Neural cell (in vitro differentiated cells): ENCODE data around the gene KEL. TPM values are rescaled to one million over a fixed set of nuclear protein-coding genes. Genes with fewer than 3 reads are reported as not detected.
A peak's percentile ranks its signal among the peaks of the same experiment; 100 is the strongest.

ENCODE experiments used
- H2AFZ ChIP-seq: fragments of 200-600, 300-800 bp; sonication (generic), shearing (Covaris generic); 2 replicates; pipeline ENCODE4 v1.6.0; 2014; ENCODE audit warnings: low read depth, mild to moderate bottlenecking, antibody characterized with exemption, low read length, moderate library complexity
- H3F3A ChIP-seq: fragments of 200-600 bp; shearing (Covaris generic); 2 replicates; pipeline ENCODE4 v1.6.1; 2016; ENCODE audit warnings: mild to moderate bottlenecking, moderate library complexity, mixed read lengths, antibody characterized with exemption, low read length; ENCODE audit not compliant: insufficient read depth, poor library complexity, severe bottlenecking
- H3K27ac ChIP-seq: fragments of 200-600, 300-800 bp; sonication (generic), shearing (Covaris generic); 2 replicates; pipeline ENCODE4 v1.5.1; 2014; ENCODE audit warnings: mild to moderate bottlenecking, low read length, moderate library complexity
- H3K27me3 ChIP-seq: fragments of 300-800, 200-600 bp; sonication (generic), shearing (Covaris generic); 2 replicates; pipeline ENCODE4 v1.6.0; 2014; ENCODE audit warnings: mild to moderate bottlenecking, low read depth, low read length, moderate library complexity; ENCODE audit not compliant: insufficient read depth
- H3K36me3 ChIP-seq: fragments of 300-800, 200-600 bp; sonication (generic), shearing (Covaris generic); 2 replicates; pipeline ENCODE4 v1.5.1; 2014; ENCODE audit warnings: mild to moderate bottlenecking, antibody characterized with exemption, low read length, moderate library complexity; ENCODE audit not compliant: insufficient read depth
- H3K4me2 ChIP-seq: fragments of 300-800, 200-600 bp; sonication (generic), shearing (Covaris generic); 2 replicates; pipeline ENCODE4 v1.6.0; 2014; ENCODE audit warnings: mild to moderate bottlenecking, low read length
- H3K4me3 ChIP-seq: fragments of 300-800, 200-600 bp; sonication (generic), shearing (Covaris generic); 2 replicates; pipeline ENCODE4 v1.5.1; 2014; ENCODE audit warnings: mild to moderate bottlenecking, low read length, moderate library complexity
- H3K79me2 ChIP-seq: fragments of 200-600 bp; shearing (Covaris generic); replicated peaks from 2 replicates; pipeline ENCODE4 v1.6.0; 2014; ENCODE audit warnings: mild to moderate bottlenecking, low read length, moderate library complexity; ENCODE audit not compliant: insufficient read depth
- H3K9ac ChIP-seq: fragments of 300-800, 200-600 bp; sonication (generic), shearing (Covaris generic); 2 replicates; pipeline ENCODE4 v1.6.1; 2016; ENCODE audit warnings: mild to moderate bottlenecking, low read length, mixed read lengths
- H3K9me2 ChIP-seq: fragments of 200-600 bp; shearing (Covaris generic); 2 replicates; pipeline ENCODE4 v1.6.1; 2016; ENCODE audit warnings: mild to moderate bottlenecking, low read length, mixed read lengths; ENCODE audit not compliant: insufficient read depth
- H3K9me3 ChIP-seq: fragments of 200-600, 300-800 bp; sonication (generic), shearing (Covaris generic); 2 replicates; pipeline ENCODE4 v1.6.1; 2016; ENCODE audit warnings: mild to moderate bottlenecking, mixed run types, low read length, moderate library complexity, mixed read lengths
- H4K20me1 ChIP-seq: fragments of 200-600 bp; shearing (Covaris generic); 2 replicates; pipeline ENCODE4 v1.6.1; 2016; ENCODE audit warnings: mild to moderate bottlenecking, mixed run types; ENCODE audit not compliant: insufficient read depth
- EP300 ChIP-seq: fragments of 450-650 bp; conservative IDR thresholded peaks from 2 replicates; pipeline ENCODE4 v1.6.1; 2014; ENCODE audit warnings: antibody characterized with exemption, mild to moderate bottlenecking, moderate library complexity; ENCODE audit not compliant: poor library complexity, severe bottlenecking
- EZH2 ChIP-seq: fragments of 200-600, 300-800 bp; shearing (Covaris generic), sonication (generic); IDR thresholded peaks from 2 replicates; pipeline ENCODE4 v1.6.1; 2014; ENCODE audit warnings: antibody characterized with exemption, low read length, borderline replicate concordance, mild to moderate bottlenecking; ENCODE audit not compliant: insufficient read depth, poor library complexity, severe bottlenecking
- MXI1 ChIP-seq: fragments of 450-650 bp; conservative IDR thresholded peaks from 2 replicates; pipeline ENCODE4 v1.6.1; 2014; ENCODE audit warnings: antibody characterized with exemption, mild to moderate bottlenecking; ENCODE audit not compliant: poor library complexity, severe bottlenecking
- POLR2AphosphoS5 ChIP-seq: IDR thresholded peaks from 2 replicates; pipeline ENCODE4 v1.6.1; 2012
- RAD21 ChIP-seq: fragments of 450-650 bp; conservative IDR thresholded peaks from 2 replicates; pipeline ENCODE4 v1.6.1; 2014; ENCODE audit warnings: antibody characterized with exemption, mild to moderate bottlenecking, moderate library complexity
- SMC3 ChIP-seq: fragments of 450-650 bp; conservative IDR thresholded peaks from 2 replicates; pipeline ENCODE4 v1.6.1; 2014; ENCODE audit warnings: antibody characterized with exemption, mild to moderate bottlenecking, moderate library complexity; ENCODE audit not compliant: poor library complexity
- TAF1 ChIP-seq: IDR thresholded peaks from 2 replicates; pipeline ENCODE4 v1.6.1; 2012; ENCODE audit warnings: low read depth
- polyA plus RNA-seq: library from polyadenylated mRNA; depleted of rRNA; stranded (reverse); fragments of >200 nt; gene quantifications from 2 replicates; pipeline ENCODE4 v1.2.3, GENCODE V29; 2014
- TF ChIP-seq, protein P1 (sequence below): IDR thresholded peaks from 2 replicates; pipeline ENCODE4 v1.6.1; 2012; ENCODE audit warnings: borderline replicate concordance
- TF ChIP-seq, protein P2 (sequence below): fragments of 450-650 bp; IDR thresholded peaks from 2 replicates; pipeline ENCODE4 v1.5.1; 2014; ENCODE audit warnings: antibody characterized with exemption, mild to moderate bottlenecking, moderate library complexity; ENCODE audit not compliant: poor library complexity, severe bottlenecking

The KEL gene
- polyA plus RNA-seq, 1 donor from 2014 or later: 2.2 TPM

GRCh38 chr7:143002898-143003297 lies 40.7 kb upstream of the KEL start:
- Histone ChIP-seq H3K27me3 (no peaks in the 10 kb centered on the region), H3K79me2 (no peaks in the 10 kb centered on the region), H3K4me3 (no peak overlapping the region), H3K36me3 (no peaks in the 10 kb centered on the region), H3K9me3 (no peaks in the 10 kb centered on the region), H3K27ac (no peak overlapping the region), H4K20me1 (no peaks in the 10 kb centered on the region), H2AFZ (no peak overlapping the region), H3K9ac (no peak overlapping the region), H3K9me2 (no peaks in the 10 kb centered on the region), H3F3A (no peaks in the 10 kb centered on the region), H3K4me2 (no peak overlapping the region)
- no peak for TF ChIP-seq POLR2AphosphoS5
- no peak for TF ChIP-seq MXI1
- TF ChIP-seq RAD21: no peak
- TF ChIP-seq EZH2: no peak
- TF ChIP-seq SMC3: no peak
- TF ChIP-seq, protein P1, sequence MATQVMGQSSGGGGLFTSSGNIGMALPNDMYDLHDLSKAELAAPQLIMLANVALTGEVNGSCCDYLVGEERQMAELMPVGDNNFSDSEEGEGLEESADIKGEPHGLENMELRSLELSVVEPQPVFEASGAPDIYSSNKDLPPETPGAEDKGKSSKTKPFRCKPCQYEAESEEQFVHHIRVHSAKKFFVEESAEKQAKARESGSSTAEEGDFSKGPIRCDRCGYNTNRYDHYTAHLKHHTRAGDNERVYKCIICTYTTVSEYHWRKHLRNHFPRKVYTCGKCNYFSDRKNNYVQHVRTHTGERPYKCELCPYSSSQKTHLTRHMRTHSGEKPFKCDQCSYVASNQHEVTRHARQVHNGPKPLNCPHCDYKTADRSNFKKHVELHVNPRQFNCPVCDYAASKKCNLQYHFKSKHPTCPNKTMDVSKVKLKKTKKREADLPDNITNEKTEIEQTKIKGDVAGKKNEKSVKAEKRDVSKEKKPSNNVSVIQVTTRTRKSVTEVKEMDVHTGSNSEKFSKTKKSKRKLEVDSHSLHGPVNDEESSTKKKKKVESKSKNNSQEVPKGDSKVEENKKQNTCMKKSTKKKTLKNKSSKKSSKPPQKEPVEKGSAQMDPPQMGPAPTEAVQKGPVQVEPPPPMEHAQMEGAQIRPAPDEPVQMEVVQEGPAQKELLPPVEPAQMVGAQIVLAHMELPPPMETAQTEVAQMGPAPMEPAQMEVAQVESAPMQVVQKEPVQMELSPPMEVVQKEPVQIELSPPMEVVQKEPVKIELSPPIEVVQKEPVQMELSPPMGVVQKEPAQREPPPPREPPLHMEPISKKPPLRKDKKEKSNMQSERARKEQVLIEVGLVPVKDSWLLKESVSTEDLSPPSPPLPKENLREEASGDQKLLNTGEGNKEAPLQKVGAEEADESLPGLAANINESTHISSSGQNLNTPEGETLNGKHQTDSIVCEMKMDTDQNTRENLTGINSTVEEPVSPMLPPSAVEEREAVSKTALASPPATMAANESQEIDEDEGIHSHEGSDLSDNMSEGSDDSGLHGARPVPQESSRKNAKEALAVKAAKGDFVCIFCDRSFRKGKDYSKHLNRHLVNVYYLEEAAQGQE: no peak
- TF ChIP-seq, protein P2, sequence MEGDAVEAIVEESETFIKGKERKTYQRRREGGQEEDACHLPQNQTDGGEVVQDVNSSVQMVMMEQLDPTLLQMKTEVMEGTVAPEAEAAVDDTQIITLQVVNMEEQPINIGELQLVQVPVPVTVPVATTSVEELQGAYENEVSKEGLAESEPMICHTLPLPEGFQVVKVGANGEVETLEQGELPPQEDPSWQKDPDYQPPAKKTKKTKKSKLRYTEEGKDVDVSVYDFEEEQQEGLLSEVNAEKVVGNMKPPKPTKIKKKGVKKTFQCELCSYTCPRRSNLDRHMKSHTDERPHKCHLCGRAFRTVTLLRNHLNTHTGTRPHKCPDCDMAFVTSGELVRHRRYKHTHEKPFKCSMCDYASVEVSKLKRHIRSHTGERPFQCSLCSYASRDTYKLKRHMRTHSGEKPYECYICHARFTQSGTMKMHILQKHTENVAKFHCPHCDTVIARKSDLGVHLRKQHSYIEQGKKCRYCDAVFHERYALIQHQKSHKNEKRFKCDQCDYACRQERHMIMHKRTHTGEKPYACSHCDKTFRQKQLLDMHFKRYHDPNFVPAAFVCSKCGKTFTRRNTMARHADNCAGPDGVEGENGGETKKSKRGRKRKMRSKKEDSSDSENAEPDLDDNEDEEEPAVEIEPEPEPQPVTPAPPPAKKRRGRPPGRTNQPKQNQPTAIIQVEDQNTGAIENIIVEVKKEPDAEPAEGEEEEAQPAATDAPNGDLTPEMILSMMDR: no peak
- TF ChIP-seq TAF1: no peak
- no peak for TF ChIP-seq EP300

GRCh38 chr7:143002106-143002505 lies 39.9 kb upstream of the KEL start:
- H2AFZ ChIP-seq: no peak overlapping the region

DNA sequence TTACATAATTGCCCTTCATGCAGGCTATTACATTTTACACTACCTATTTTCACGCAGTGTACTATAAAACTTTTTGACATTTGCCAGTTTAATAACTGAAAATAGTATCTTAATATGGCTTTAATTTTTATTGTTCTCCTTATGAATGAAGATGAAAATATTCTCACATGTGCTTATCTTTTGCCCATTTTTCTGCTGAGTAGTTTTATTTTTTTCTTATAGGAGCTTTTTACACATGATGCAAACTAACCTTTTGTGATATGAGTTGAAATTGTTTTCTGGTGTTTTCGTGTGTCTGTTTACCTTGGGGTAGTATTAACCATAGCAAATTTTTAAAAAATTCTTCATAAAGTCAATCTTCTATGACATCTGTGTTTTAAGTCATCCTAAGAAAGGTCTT lies 38.5 kb upstream of the KEL start:
- no peak overlapping the region for H3K4me3 ChIP-seq
- H3K79me2 ChIP-seq: no peaks in the 10 kb centered on the region
- H3K9me3 ChIP-seq: no peaks in the 10 kb centered on the region
- H3F3A ChIP-seq: no peaks in the 10 kb centered on the region
- no peak for TF ChIP-seq RAD21
- no peak for TF ChIP-seq EZH2
- no peak for TF ChIP-seq TAF1
- TF ChIP-seq POLR2AphosphoS5: no peak
- TF ChIP-seq, protein P1: no peak
- TF ChIP-seq SMC3: no peak
- TF ChIP-seq EP300: no peak
- TF ChIP-seq, protein P2: no peak
- no peak for TF ChIP-seq MXI1
- H3K27ac ChIP-seq: no peak overlapping the region
- H3K4me2 ChIP-seq: no peak overlapping the region
- H2AFZ ChIP-seq: no peak overlapping the region
- H3K9me2 ChIP-seq: no peaks in the 10 kb centered on the region
- H3K9ac ChIP-seq: no peak overlapping the region
- no peaks in the 10 kb centered on the region for H4K20me1 ChIP-seq
- H3K27me3 ChIP-seq: no peaks in the 10 kb centered on the region
- H3K36me3 ChIP-seq: no peaks in the 10 kb centered on the region

More at GRCh38 chr7:143002106-143002505, 39.9 kb upstream of the KEL start:
- Histone ChIP-seq H4K20me1 (no peaks in the 10 kb centered on the region), H3K36me3 (no peaks in the 10 kb centered on the region), H3K27me3 (no peaks in the 10 kb centered on the region), H3K9me3 (no peaks in the 10 kb centered on the region), H3K4me3 (no peak overlapping the region), H3K9ac (no peak overlapping the region), H3K9me2 (no peaks in the 10 kb centered on the region), H3K79me2 (no peaks in the 10 kb centered on the region), H3F3A (no peaks in the 10 kb centered on the region), H3K4me2 (no peak overlapping the region), H3K27ac (no peak overlapping the region)
- TF ChIP-seq SMC3: peak; percentile 17
- no peak for TF ChIP-seq EZH2
